RWPE2 (cell line): ENCODE results near the gene CLCF1.

Experiments
- ATAC-seq: fragments of 200-7000 bp; cut with Tn5 transposase; 3 replicates; pipeline ENCODE4 v1.9.1; 2021; ENCODE audit warnings: low read depth
- DNase-seq: peaks from one replicate; pipeline ENCODE4 v3.0.0-alpha.2; 2020; ENCODE audit warnings: low spot score
- H3K27ac ChIP-seq: fragments of 450-650 bp; 2 replicates; pipeline ENCODE4 v1.5.1; 2017; ENCODE audit warnings: mild to moderate bottlenecking; ENCODE audit not compliant: poor library complexity, severe bottlenecking
- H3K27me3 ChIP-seq: fragments of 250-450 bp; sonication (Bioruptor Pico); 2 replicates; pipeline ENCODE4 v1.5.1; 2021; ENCODE audit warnings: mild to moderate bottlenecking, moderate library complexity; ENCODE audit not compliant: insufficient read depth, poor library complexity, severe bottlenecking
- H3K36me3 ChIP-seq: fragments of 250-450 bp; sonication (Bioruptor Pico); 2 replicates; pipeline ENCODE4 v1.5.1; 2020; ENCODE audit warnings: low read depth, mild to moderate bottlenecking, moderate library complexity
- H3K4me1 ChIP-seq: fragments of 250-450 bp; sonication (Bioruptor Pico); 2 replicates; pipeline ENCODE4 v1.5.1; 2021; ENCODE audit warnings: mild to moderate bottlenecking, moderate library complexity; ENCODE audit not compliant: insufficient read depth, poor library complexity, severe bottlenecking
- H3K4me3 ChIP-seq: fragments of 250-450 bp; sonication (Bioruptor Pico); 2 replicates; pipeline ENCODE4 v1.5.1; 2021; ENCODE audit warnings: mild to moderate bottlenecking, moderate library complexity; ENCODE audit not compliant: severe bottlenecking
- H3K9me3 ChIP-seq: fragments of 250-450 bp; sonication (Bioruptor Pico); 2 replicates; pipeline ENCODE4 v1.5.1; 2021; ENCODE audit warnings: mild to moderate bottlenecking, moderate library complexity; ENCODE audit not compliant: severe bottlenecking
- TF ChIP-seq, protein P1 (sequence below): fragments of 450-650 bp; IDR thresholded peaks from one replicate; pipeline ENCODE4 v1.5.1; 2017; ENCODE audit warnings: mild to moderate bottlenecking, moderate library complexity; ENCODE audit not compliant: poor library complexity, severe bottlenecking

The CLCF1 gene

DNA sequence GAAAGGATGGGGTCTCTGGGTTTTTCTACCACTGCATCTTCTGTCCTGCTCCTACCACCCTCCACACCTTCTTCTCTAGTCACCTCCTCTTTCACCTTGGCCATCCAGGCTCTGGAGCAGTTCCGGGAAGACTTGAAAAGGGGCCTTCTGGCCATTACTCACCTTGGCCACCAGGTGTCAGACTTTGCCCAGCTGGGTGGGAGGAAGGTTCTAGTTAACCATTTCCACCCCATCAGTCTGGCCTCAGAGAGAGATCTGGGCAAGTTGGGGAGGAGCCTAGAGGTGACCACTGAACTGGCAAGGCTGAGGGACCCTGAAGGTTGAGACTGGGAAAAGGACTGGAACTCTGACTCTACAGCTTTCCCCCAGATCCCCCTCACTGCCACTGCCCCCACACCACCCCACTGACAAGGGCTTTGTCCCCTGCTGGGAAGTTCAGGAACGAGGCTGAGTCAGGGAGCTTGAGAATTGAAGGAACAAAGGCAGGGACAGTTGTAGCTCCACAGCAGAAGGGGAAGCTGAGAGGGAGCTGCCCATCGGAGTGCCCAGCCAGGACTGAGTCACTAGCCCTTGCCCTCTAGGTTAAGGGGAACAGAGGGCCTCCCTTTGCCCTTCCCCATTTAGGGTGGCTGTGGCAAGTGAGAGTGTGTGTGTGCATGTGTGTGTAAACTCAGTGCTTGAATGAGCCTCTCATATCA lies 16.4 kb downstream of the CLCF1 start:
- no peak for DNase-seq

DNA sequence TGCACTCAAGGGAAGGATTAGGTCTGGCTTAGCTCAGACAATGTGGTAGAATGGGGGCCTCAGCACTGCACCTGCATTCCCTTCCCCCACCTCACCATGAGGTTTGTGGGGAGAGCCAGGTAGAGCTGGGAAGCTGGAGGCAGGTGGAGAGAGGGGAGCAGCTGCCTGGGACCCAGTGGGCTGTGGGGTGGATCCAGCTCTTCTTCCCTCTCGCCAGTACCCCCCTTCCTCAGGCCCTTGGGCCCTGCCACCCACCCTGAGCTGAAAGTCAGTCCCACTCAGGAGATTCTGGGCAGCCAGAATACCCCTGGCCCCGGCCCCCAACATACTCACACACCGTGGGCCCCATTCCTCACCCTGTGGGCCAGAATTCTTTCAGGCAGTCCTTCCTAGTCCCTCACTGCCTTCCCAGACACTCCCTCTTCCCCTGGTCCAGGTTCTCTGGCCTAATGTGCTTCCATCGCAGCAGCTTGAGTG lies 17.0 kb downstream of the CLCF1 start:
- no peaks in the 10 kb centered on the region for H3K9me3 ChIP-seq
- H3K27ac ChIP-seq = peak overlapping the region; percentile 95
- DNase-seq (no peak), ATAC-seq (no peak)
- TF ChIP-seq, protein P1, sequence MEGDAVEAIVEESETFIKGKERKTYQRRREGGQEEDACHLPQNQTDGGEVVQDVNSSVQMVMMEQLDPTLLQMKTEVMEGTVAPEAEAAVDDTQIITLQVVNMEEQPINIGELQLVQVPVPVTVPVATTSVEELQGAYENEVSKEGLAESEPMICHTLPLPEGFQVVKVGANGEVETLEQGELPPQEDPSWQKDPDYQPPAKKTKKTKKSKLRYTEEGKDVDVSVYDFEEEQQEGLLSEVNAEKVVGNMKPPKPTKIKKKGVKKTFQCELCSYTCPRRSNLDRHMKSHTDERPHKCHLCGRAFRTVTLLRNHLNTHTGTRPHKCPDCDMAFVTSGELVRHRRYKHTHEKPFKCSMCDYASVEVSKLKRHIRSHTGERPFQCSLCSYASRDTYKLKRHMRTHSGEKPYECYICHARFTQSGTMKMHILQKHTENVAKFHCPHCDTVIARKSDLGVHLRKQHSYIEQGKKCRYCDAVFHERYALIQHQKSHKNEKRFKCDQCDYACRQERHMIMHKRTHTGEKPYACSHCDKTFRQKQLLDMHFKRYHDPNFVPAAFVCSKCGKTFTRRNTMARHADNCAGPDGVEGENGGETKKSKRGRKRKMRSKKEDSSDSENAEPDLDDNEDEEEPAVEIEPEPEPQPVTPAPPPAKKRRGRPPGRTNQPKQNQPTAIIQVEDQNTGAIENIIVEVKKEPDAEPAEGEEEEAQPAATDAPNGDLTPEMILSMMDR = no peak
- no peaks in the 10 kb centered on the region for H3K27me3 ChIP-seq
- peaks cover 36% of the 10 kb centered on the region for H3K4me1 ChIP-seq
- H3K36me3 ChIP-seq = peaks cover 2% of the 10 kb centered on the region; the same call in 1 of the 2 replicates
- H3K4me3 ChIP-seq = no peak overlapping the region

More for the DNA sequence above, 16.4 kb downstream of the CLCF1 start:
- Histone ChIP-seq H3K4me1 (peaks cover 34% of the 10 kb centered on the region), H3K36me3 (no peaks in the 10 kb centered on the region), H3K4me3 (no peak overlapping the region), H3K27ac (peak overlapping the region; percentile 95), H3K27me3 (no peaks in the 10 kb centered on the region), H3K9me3 (no peaks in the 10 kb centered on the region)
- TF ChIP-seq, protein P1 = peak; percentile 94
- 0 out of 3 replicates have a peak, but pooled peaks have one; percentile 8 for ATAC-seq

DNA sequence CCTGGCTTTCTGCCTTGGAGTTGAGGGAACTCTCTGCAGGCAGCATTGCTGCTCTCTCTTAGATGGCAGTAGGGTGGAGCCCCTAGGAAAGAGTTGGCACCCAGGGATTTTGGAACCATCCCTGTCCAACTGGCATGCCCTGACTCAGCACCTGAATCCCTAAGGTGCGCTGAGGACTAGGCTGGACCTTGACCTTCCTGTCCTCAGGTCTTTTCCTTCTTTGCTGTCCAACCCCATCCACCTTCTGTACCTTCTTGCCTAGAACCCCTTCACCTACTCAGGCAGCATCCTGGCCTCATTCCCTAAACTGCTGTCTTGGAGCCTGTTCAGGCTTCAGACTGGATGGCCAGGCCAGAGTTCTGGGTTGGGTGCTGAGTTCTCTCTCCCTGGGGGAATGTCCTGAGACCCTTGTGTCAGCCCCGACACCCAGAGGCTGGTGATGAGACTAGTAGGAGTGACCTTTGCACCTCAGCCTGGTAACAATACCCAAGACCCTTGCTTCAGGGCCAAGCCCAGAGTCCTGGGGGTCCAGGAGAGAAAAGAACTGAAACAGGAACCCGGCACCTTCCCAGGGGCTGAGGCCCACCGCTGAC lies 17.5 kb downstream of the CLCF1 start:
- DNase-seq (no peak), ATAC-seq (no peak)
- H3K27me3 ChIP-seq = no peaks in the 10 kb centered on the region
- H3K4me1 ChIP-seq = peaks cover 38% of the 10 kb centered on the region
- TF ChIP-seq, protein P1 = no peak
- no peak overlapping the region for H3K4me3 ChIP-seq
- H3K27ac ChIP-seq = peak overlapping the region; percentile 95
- H3K9me3 ChIP-seq = no peaks in the 10 kb centered on the region
- peaks cover 4% of the 10 kb centered on the region; the same call in 1 of the 2 replicates for H3K36me3 ChIP-seq

DNA sequence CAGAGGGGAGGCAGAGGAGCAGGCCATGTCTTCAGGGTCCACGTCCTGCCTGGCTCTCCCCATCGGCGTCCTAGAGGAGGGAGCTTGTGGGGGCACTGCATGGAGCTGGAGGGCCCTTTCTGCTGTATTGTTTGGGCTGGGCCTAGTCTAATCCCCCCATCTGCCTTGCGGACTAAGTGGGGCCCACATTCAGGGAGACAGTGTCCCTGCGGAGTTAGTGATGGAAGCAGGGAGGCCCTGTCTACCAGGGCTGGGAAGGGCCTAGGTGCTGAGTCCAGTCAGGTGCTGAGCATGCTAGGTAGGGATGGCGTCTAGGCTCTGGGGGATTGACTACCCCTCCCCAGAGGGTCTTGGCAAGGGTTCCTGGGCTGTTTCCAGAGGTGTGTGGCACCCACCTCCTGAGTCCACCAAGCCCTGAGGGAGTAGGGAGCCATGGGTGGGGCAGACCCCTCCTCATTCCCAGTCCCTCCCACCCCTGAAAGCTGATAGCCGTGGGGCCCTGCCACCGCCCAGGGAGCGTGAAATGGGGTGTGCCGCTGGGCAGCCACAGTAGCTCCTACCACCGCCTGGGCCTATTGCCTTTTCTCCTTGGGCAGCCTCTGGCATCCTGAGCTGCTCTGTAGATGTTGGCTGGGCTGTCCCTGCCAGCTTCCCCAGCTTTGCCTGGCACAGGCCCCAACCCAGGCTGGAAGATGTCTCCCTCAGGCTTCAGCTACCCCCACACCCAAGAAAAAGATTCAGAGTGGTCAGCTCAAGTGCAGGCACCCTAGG lies 18.2 kb downstream of the CLCF1 start:
- Histone ChIP-seq H3K27ac (peak overlapping the region; percentile 95), H3K9me3 (no peaks in the 10 kb centered on the region), H3K36me3 (peaks cover 4% of the 10 kb centered on the region; the same call in 1 of the 2 replicates), H3K27me3 (no peaks in the 10 kb centered on the region), H3K4me3 (no peak overlapping the region), H3K4me1 (peaks cover 38% of the 10 kb centered on the region)
- ATAC-seq (no peak), DNase-seq (no peak)
- TF ChIP-seq, protein P1 = no peak
